ENCODE data around the gene PTH1R.

PTH1R gene

GRCh38 chr3:46929324-46929723, 51.8 kb downstream of the PTH1R start:
- Histone ChIP-seq H3K9me3 (ENCODE audit: control insufficient read depth, insufficient read depth, low read length) (no peaks in the 10 kb centered on the region), H3K36me3 (ENCODE audit: control insufficient read depth, low read length) (peaks cover 73% of the 10 kb centered on the region), H3K4me2 (ENCODE audit: low read length) (peak overlapping the region; percentile 95), H4K20me1 (ENCODE audit: control insufficient read depth, insufficient read depth, low read depth, low read length) (no peaks in the 10 kb centered on the region), H3K27ac (ENCODE audit: low read depth, low read length) (peak overlapping the region; percentile 99), H3K4me3 (ENCODE audit: low read length) (peak overlapping the region; percentile 60), H3F3A (ENCODE audit: control insufficient read depth, insufficient read depth) (peaks cover 52% of the 10 kb centered on the region), H3K79me2 (ENCODE audit: control insufficient read depth, low read length) (peaks cover 74% of the 10 kb centered on the region), H3K27me3 (ENCODE audit: control insufficient read depth, low read length) (no peaks in the 10 kb centered on the region), H3K4me1 (ENCODE audit: control insufficient read depth, low read length) (peaks cover 95% of the 10 kb centered on the region), H3K9me2 (replicated peaks; ENCODE audit: control insufficient read depth, low read length) (no peaks in the 10 kb centered on the region)
- TF ChIP-seq EZH2phosphoT487 (IDR thresholded peaks at IDR 0.05; ENCODE audit: borderline replicate concordance, low read length) (no peak), CTCF (IDR thresholded peaks at IDR 0.05; ENCODE audit: low read depth, low read length, poor library complexity, severe bottlenecking) (no peak)

GRCh38 chr3:46930166-46930944, 52.8 kb downstream of the PTH1R start:
- TF ChIP-seq EZH2phosphoT487 (IDR thresholded peaks at IDR 0.05; ENCODE audit: borderline replicate concordance, low read length) (no peak), CTCF (IDR thresholded peaks at IDR 0.05; ENCODE audit: low read depth, low read length, poor library complexity, severe bottlenecking) (no peak)
- peaks cover 78% of the 10 kb centered on the region for H3K79me2 ChIP-seq (ENCODE audit: control insufficient read depth, low read length)
- H3K27me3 ChIP-seq (ENCODE audit: control insufficient read depth, low read length): no peaks in the 10 kb centered on the region
- H4K20me1 ChIP-seq (ENCODE audit: control insufficient read depth, insufficient read depth, low read depth, low read length): peaks cover 3% of the 10 kb centered on the region; the same call in 1 of the 2 replicates
- H3K4me2 ChIP-seq (ENCODE audit: low read length): peak overlapping the region; percentile 95
- H3K9me3 ChIP-seq (ENCODE audit: control insufficient read depth, insufficient read depth, low read length): no peaks in the 10 kb centered on the region
- H3F3A ChIP-seq (ENCODE audit: control insufficient read depth, insufficient read depth): peaks cover 52% of the 10 kb centered on the region
- H3K9me2 ChIP-seq (replicated peaks; ENCODE audit: control insufficient read depth, low read length): no peaks in the 10 kb centered on the region
- H3K36me3 ChIP-seq (ENCODE audit: control insufficient read depth, low read length): peaks cover 76% of the 10 kb centered on the region
- H3K4me3 ChIP-seq (ENCODE audit: low read length): peak overlapping the region; percentile 60
- peaks cover 100% of the 10 kb centered on the region for H3K4me1 ChIP-seq (ENCODE audit: control insufficient read depth, low read length)
- peak overlapping the region; percentile 99 for H3K27ac ChIP-seq (ENCODE audit: low read depth, low read length)

GRCh38 chr3:46930945-46931403, 53.5 kb downstream of the PTH1R start:
- peaks cover 52% of the 10 kb centered on the region for H3F3A ChIP-seq (ENCODE audit: control insufficient read depth, insufficient read depth)
- H3K4me3 ChIP-seq (ENCODE audit: low read length): peak overlapping the region; percentile 60
- H3K36me3 ChIP-seq (ENCODE audit: control insufficient read depth, low read length): peaks cover 76% of the 10 kb centered on the region
- peaks cover 3% of the 10 kb centered on the region; the same call in 1 of the 2 replicates for H4K20me1 ChIP-seq (ENCODE audit: control insufficient read depth, insufficient read depth, low read depth, low read length)
- no peak for TF ChIP-seq CTCF (IDR thresholded peaks at IDR 0.05; ENCODE audit: low read depth, low read length, poor library complexity, severe bottlenecking)
- no peak for TF ChIP-seq EZH2phosphoT487 (IDR thresholded peaks at IDR 0.05; ENCODE audit: borderline replicate concordance, low read length)
- peak overlapping the region; percentile 95 for H3K4me2 ChIP-seq (ENCODE audit: low read length)
- H3K9me3 ChIP-seq (ENCODE audit: control insufficient read depth, insufficient read depth, low read length): no peaks in the 10 kb centered on the region
- H3K79me2 ChIP-seq (ENCODE audit: control insufficient read depth, low read length): peaks cover 78% of the 10 kb centered on the region
- peak overlapping the region; percentile 99 for H3K27ac ChIP-seq (ENCODE audit: low read depth, low read length)
- no peaks in the 10 kb centered on the region for H3K9me2 ChIP-seq (replicated peaks; ENCODE audit: control insufficient read depth, low read length)
- peaks cover 100% of the 10 kb centered on the region for H3K4me1 ChIP-seq (ENCODE audit: control insufficient read depth, low read length)
- H3K27me3 ChIP-seq (ENCODE audit: control insufficient read depth, low read length): no peaks in the 10 kb centered on the region
